Smooth muscle cell of the brain vasculature (primary cell): ENCODE data around the gene CDH10.

Experiments
- DNase-seq: peaks from one replicate; pipeline ENCODE4 v3.0.0-alpha.2; 2012; ENCODE audit warnings: low read depth, low spot score

The CDH10 gene

GRCh38 chr5:24598956-24599355, 45.8 kb downstream of the CDH10 start:
- DNase-seq = no peak

GRCh38 chr5:24595329-24595728, 49.4 kb downstream of the CDH10 start:
- no peak for DNase-seq

GRCh38 chr5:24591426-24591825, 53.4 kb downstream of the CDH10 start:
- DNase-seq = no peak

- DNase-seq = no peak
These were observed 55.2 kb downstream of the CDH10 start for GRCh38 chr5:24589566-24589965.

- no peak for DNase-seq
These were observed 59.0 kb downstream of the CDH10 start for GRCh38 chr5:24585751-24586150.

GRCh38 chr5:24571302-24571701, 73.5 kb downstream of the CDH10 start:
- DNase-seq = no peak

- DNase-seq = no peak
These were observed 77.8 kb downstream of the CDH10 start for GRCh38 chr5:24566933-24567332.

GRCh38 chr5:24555229-24555628, 89.5 kb downstream of the CDH10 start:
- no peak for DNase-seq

- no peak for DNase-seq
These were observed 97.6 kb downstream of the CDH10 start for GRCh38 chr5:24547132-24547531.

GRCh38 chr5:24539613-24540012, 105.2 kb downstream of the CDH10 start:
- DNase-seq = no peak

- no peak for DNase-seq
These were observed 106.4 kb downstream of the CDH10 start for GRCh38 chr5:24538346-24538745.

- no peak for DNase-seq
These were observed 109.1 kb downstream of the CDH10 start for GRCh38 chr5:24535646-24536045.

GRCh38 chr5:24530906-24531305, 113.9 kb downstream of the CDH10 start:
- no peak for DNase-seq

GRCh38 chr5:24525414-24525813, 119.4 kb downstream of the CDH10 start:
- DNase-seq = no peak

- DNase-seq = no peak
These were observed 132.4 kb downstream of the CDH10 start for GRCh38 chr5:24512423-24512822.

GRCh38 chr5:24510523-24510988, 134.2 kb downstream of the CDH10 start:
- DNase-seq = no peak

GRCh38 chr5:24509943-24510342, 134.8 kb downstream of the CDH10 start:
- DNase-seq = no peak

- DNase-seq = no peak
These were observed 139.5 kb downstream of the CDH10 start for GRCh38 chr5:24505258-24505657.

GRCh38 chr5:24497591-24498157, 147.1 kb downstream of the CDH10 start:
- no peak for DNase-seq

- DNase-seq = no peak
These were observed 147.6 kb downstream of the CDH10 start for GRCh38 chr5:24497145-24497544.

- DNase-seq = no peak
These were observed 148.5 kb downstream of the CDH10 start for GRCh38 chr5:24496268-24496667.

- DNase-seq = no peak
These were observed 152.5 kb downstream of the CDH10 start for GRCh38 chr5:24492229-24492628.

- DNase-seq = no peak
These were observed 153.3 kb downstream of the CDH10 start for GRCh38 chr5:24491490-24491889.
